GM12878 (cell line): ENCODE measurements around the gene ZNF33B.

Source experiments
- CREM ChIP-seq: IDR thresholded peaks from 2 replicates; pipeline ENCODE4 v1.6.1; 2014; ENCODE audit warnings: antibody characterized with exemption, low read depth
- EZH2 ChIP-seq: IDR thresholded peaks from 2 replicates; pipeline ENCODE4 v1.6.1; 2012; ENCODE audit warnings: low read depth, mild to moderate bottlenecking, control low read depth, inconsistent platforms, low read length, borderline replicate concordance; ENCODE audit not compliant: control insufficient read depth
- SRF ChIP-seq, 2 experiments: IDR thresholded peaks; 2 replicates each; pipeline ENCODE4 v1.6.1; 2011; ENCODE audit warnings: low read depth in 2 of 2, low read length in 2 of 2, mild to moderate bottlenecking in 1 of 2, moderate library complexity in 1 of 2

DNA sequence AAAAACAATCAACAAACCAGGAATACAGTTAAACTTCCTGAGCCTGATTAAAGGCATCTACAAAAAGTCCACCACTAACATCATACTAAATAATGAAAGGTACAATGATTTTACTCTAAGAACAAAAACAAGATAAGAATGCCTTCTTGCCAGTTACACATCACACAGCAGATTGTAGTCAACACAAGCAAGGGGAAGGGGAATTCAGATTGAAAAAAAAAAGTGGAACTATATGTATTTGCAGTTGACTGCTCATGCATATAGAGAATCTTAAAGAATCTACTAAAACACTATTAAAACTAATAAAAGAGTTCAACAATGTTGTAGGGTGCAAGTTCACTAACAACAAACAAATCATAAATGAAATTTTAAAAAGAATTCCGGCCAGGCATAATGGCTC, 28.5 kb downstream of the ZNF33B start:
- no peak for TF ChIP-seq EZH2
- TF ChIP-seq SRF (IDR thresholded peaks at IDR 0.05; ENCODE audit: low read depth in 2 of 2, low read length in 2 of 2), result no peak
- no peak for TF ChIP-seq CREM
